ENCODE measurements around the gene SSX2B.
"Not testable (repeated sequence)": the region's sequence is repeated elsewhere in the genome, so short reads cannot be mapped to it uniquely, and the experiment has no call there.

Gene SSX2B, protein sequence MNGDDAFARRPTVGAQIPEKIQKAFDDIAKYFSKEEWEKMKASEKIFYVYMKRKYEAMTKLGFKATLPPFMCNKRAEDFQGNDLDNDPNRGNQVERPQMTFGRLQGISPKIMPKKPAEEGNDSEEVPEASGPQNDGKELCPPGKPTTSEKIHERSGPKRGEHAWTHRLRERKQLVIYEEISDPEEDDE

GRCh38 chrX:52750952-52751351 lies at the start of gene SSX2B:
SSX2B (plus strand) TSS chrX:52751252; CDS start chrX:52752681, 1,429 bp downstream.
- not testable (repeated sequence) for DNase-seq (ENCODE audit: low read depth)

DNA sequence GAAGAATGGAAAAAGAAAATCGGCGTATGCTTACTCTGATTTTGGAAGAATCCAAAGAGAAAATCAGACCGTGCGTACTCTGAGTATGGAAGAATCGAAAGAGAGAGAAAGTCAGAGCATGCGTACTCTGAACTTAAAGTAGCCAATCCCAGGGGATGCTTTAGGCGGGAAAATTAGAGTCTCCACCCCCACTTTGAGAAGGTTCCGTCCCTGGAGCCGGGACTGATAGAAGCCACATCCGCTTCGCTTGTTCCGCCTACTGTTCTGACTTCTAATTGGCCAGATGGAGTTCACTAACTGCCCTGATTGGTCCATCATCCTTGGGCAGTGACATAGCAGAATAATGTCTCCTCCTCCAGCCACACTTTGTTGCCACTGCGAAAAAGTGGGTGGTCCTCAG lies 44.0 kb upstream of the SSX2B start, which contains the start of gene SSX2:
SSX2 (minus strand) TSS at position 101 of the 400 bp plus-strand sequence. CDS start 1,429 bp downstream, outside the sequence.
- not testable (repeated sequence) for DNase-seq (ENCODE audit: low read depth)

GRCh38 chrX:52765983-52766382 lies 14.9 kb downstream of the SSX2B start:
- DNase-seq (ENCODE audit: low read depth), result not testable (repeated sequence)

GRCh38 chrX:52773504-52773903 lies 22.5 kb downstream of the SSX2B start:
- DNase-seq (ENCODE audit: low read depth), result not testable (repeated sequence)

DNA sequence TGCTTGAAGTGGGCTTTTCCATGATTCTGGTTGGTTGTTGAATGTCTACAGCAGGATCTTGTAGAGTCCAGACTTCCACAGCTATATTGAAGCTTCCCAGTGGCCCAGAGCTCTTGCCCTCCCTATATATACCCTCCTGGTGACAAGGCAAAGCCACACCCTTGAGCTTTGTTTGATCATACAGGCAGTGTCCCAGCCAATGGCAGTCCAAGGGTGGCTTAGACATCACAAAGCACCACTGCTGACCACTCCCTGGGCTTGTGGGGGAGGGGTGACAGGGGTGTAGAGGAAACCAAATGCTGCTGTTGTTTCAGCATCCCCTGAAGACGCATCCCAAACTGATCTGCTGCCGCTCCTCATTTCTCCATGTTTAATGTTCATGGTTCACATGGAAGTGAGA lies 46.3 kb downstream of the SSX2B start, which contains the start of gene SPANXN5:
SPANXN5 (minus strand) TSS at position 101 of the 400 bp plus-strand sequence; CDS start at position 22, 79 bp downstream.
- DNase-seq (ENCODE audit: low read depth), result not testable (repeated sequence)

DNA sequence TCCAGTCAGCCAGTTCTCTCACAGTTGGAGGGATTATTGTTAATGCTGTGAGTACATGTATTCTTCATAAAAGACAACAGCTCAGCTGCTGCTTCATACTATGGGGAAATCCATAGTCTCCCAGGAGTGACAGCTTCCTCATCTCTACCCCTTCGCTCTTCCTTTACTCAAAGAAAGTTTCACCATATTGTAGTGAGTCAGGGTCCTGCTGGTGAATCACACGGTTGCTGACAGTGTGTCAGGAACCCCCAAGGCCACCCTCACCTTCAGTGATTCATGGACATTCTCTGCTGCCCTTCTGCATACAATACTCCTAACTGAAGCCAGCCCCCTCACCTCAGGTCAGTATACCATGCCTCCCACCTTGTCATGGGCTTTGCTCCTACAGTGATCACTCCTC lies 53.8 kb downstream of the SSX2B start:
- DNase-seq (ENCODE audit: low read depth), result not testable (repeated sequence)
